Measurements from ENCODE around the gene CDH15. TPM values are rescaled to one million over a fixed set of nuclear protein-coding genes. Genes with fewer than 3 reads are reported as not detected.
A peak's percentile ranks its signal among the peaks of the same experiment; 100 is the strongest.

The CDH15 gene
- total and polyA plus RNA-seq, 2 of the 13 experiments (the other 11 are each of a cell fraction or from before 2014, with no cell fraction given) = 0.74 to 2.2 TPM

GRCh38 chr16:89187032-89187769, 15.7 kb downstream of the CDH15 start (continued):
- TF ChIP-seq HHEX (CRISPR knock-in tag; IDR thresholded peaks at IDR 0.05) = no peak
- no peak for TF ChIP-seq ZNF839 (CRISPR knock-in tag; IDR thresholded peaks at IDR 0.05; ENCODE audit: borderline replicate concordance)
- 0 out of 2 replicates have a peak, but pooled peaks have one; percentile 25 for TF ChIP-seq ZNF143 (CRISPR knock-in tag; IDR thresholded peaks at IDR 0.05)
- no peak for TF ChIP-seq ZNF546 (CRISPR knock-in tag; conservative IDR thresholded peaks at IDR 0.05)
- no peak; the same call in none of the 2 replicates for TF ChIP-seq ZC3H13 (CRISPR knock-in tag; IDR thresholded peaks at IDR 0.05)
- no peak for TF ChIP-seq SRY (CRISPR knock-in tag; IDR thresholded peaks at IDR 0.05)
- no peak for TF ChIP-seq FOXK2 (IDR thresholded peaks at IDR 0.05)
- no peak for TF ChIP-seq ZGPAT (CRISPR knock-in tag; IDR thresholded peaks at IDR 0.05)
- TF ChIP-seq ZNF740 (CRISPR knock-in tag; IDR thresholded peaks at IDR 0.05) = no peak
- no peak for TF ChIP-seq ZUFSP (CRISPR knock-in tag; IDR thresholded peaks at IDR 0.05; ENCODE audit: borderline replicate concordance)
- no peak for TF ChIP-seq PHF20 (CRISPR knock-in tag; IDR thresholded peaks at IDR 0.05)
- no peak for TF ChIP-seq ZBTB26 (CRISPR knock-in tag; IDR thresholded peaks at IDR 0.05; ENCODE audit: borderline replicate concordance)
- TF ChIP-seq ZNF430 (CRISPR knock-in tag; IDR thresholded peaks at IDR 0.05) = no peak
- no peak for TF ChIP-seq ZNF335 (CRISPR knock-in tag; IDR thresholded peaks at IDR 0.05)
- no peak for TF ChIP-seq ZBTB43 (CRISPR knock-in tag; conservative IDR thresholded peaks at IDR 0.05)
- TF ChIP-seq NBN (conservative IDR thresholded peaks at IDR 0.05) = no peak
- no peak for TF ChIP-seq ZNF20 (CRISPR knock-in tag; IDR thresholded peaks at IDR 0.05)
- no peak for TF ChIP-seq NR3C1 (CRISPR knock-in tag; IDR thresholded peaks at IDR 0.05)
- TF ChIP-seq ZIK1 (CRISPR knock-in tag; IDR thresholded peaks at IDR 0.05; ENCODE audit: borderline replicate concordance, low read depth) = no peak
- 0 out of 2 replicates have a peak, but pooled peaks have one; percentile 25 for TF ChIP-seq KMT2A (CRISPR knock-in tag; IDR thresholded peaks at IDR 0.05)
- TF ChIP-seq ZNF816 (CRISPR knock-in tag; IDR thresholded peaks at IDR 0.05; ENCODE audit: borderline replicate concordance) = no peak
- no peak for TF ChIP-seq ZSCAN30 (CRISPR knock-in tag; IDR thresholded peaks at IDR 0.05)
- no peak for TF ChIP-seq PHF21A (CRISPR knock-in tag; IDR thresholded peaks at IDR 0.05)
- no peak; the same call in 1 of the 2 replicates for TF ChIP-seq HIC2 (CRISPR knock-in tag; IDR thresholded peaks at IDR 0.05; ENCODE audit: low read depth)
